ENCODE measurements around the gene TMEM179.

Gene TMEM179

DNA sequence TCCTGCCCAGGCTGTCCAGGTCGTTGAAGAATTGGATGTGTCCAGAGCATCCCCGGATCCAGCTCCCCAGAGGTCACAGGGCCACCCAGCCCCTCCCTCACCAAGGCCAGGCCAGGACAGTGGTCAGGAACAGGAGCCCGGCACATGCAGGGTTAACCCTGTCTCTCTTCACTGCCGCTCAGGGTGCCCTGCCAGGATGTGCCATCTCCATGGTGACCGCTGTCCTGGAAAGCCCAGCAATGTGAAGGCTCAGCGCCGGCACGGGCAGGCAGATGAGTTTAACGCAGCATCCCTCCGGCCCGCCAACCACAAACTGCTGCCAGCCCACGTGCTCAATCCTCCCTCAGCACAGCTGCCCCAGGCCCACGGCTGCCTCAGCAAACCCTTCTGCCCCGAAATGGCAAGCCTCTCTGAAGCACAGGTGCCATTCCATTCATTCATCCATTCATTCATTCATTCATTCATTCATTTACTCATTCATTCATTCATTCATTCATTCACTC, 4.4 kb downstream of the TMEM179 start:
- no peak overlapping the region for H3K9ac ChIP-seq (ENCODE audit: low read length)

DNA sequence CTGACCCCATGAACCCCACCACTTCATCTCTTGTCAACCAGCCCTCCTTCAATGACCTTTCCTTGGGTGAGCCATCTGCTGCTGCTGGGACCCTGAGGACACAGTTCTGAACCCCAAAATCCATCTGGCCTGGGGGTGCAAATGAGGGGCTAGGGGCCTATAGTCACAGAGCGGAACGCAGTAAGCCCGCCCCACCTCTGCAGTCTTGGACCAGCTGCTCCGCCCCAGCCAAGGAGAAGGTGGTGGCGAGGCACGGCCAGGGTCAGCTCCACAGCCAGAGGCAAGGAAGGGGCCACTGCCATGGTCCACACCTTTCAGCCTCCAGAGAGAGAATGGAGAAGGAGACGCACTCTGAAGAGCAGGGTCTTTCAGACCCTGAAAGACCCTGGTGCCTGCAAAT, 5.1 kb downstream of the TMEM179 start:
- Histone ChIP-seq H3K4me2 (ENCODE audit: low read length) (no peak overlapping the region), H4K20me1 (ENCODE audit: insufficient read depth, low read length) (no peaks in the 10 kb centered on the region), H3K79me2 (ENCODE audit: low read length) (no peaks in the 10 kb centered on the region), H3K4me3 (ENCODE audit: low read length) (no peak overlapping the region), H2AFZ (ENCODE audit: low read depth, low read length) (no peak overlapping the region), H3K9ac (ENCODE audit: low read length) (no peak overlapping the region), H3K4me1 (ENCODE audit: low read length) (no peaks in the 10 kb centered on the region), H3K9me3 (ENCODE audit: insufficient read depth, low read length) (no peaks in the 10 kb centered on the region), H3K36me3 (replicated peaks; ENCODE audit: low read depth, low read length) (no peaks in the 10 kb centered on the region), H3K27me3 (ENCODE audit: low read depth, low read length) (no peaks in the 10 kb centered on the region), H3K27ac (ENCODE audit: low read length) (no peak overlapping the region)
- TF ChIP-seq EZH2phosphoT487 (IDR thresholded peaks at IDR 0.05; ENCODE audit: low read depth) = no peak
- TF ChIP-seq, protein P1, sequence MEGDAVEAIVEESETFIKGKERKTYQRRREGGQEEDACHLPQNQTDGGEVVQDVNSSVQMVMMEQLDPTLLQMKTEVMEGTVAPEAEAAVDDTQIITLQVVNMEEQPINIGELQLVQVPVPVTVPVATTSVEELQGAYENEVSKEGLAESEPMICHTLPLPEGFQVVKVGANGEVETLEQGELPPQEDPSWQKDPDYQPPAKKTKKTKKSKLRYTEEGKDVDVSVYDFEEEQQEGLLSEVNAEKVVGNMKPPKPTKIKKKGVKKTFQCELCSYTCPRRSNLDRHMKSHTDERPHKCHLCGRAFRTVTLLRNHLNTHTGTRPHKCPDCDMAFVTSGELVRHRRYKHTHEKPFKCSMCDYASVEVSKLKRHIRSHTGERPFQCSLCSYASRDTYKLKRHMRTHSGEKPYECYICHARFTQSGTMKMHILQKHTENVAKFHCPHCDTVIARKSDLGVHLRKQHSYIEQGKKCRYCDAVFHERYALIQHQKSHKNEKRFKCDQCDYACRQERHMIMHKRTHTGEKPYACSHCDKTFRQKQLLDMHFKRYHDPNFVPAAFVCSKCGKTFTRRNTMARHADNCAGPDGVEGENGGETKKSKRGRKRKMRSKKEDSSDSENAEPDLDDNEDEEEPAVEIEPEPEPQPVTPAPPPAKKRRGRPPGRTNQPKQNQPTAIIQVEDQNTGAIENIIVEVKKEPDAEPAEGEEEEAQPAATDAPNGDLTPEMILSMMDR (IDR thresholded peaks at IDR 0.05; ENCODE audit: low read depth, low read length) = no peak

More for the DNA sequence above, 4.4 kb downstream of the TMEM179 start:
- H3K9me3 ChIP-seq (ENCODE audit: insufficient read depth, low read length) = no peaks in the 10 kb centered on the region
- H3K4me3 ChIP-seq (ENCODE audit: low read length) = no peak overlapping the region
- H3K27me3 ChIP-seq (ENCODE audit: low read depth, low read length) = no peaks in the 10 kb centered on the region
- TF ChIP-seq, protein P1 (IDR thresholded peaks at IDR 0.05; ENCODE audit: low read depth, low read length) = no peak
- TF ChIP-seq EZH2phosphoT487 (IDR thresholded peaks at IDR 0.05; ENCODE audit: low read depth) = no peak
- no peaks in the 10 kb centered on the region for H3K4me1 ChIP-seq (ENCODE audit: low read length)
- no peaks in the 10 kb centered on the region for H4K20me1 ChIP-seq (ENCODE audit: insufficient read depth, low read length)
- H3K27ac ChIP-seq (ENCODE audit: low read length) = no peak overlapping the region
- H3K4me2 ChIP-seq (ENCODE audit: low read length) = no peak overlapping the region
- H3K79me2 ChIP-seq (ENCODE audit: low read length) = no peaks in the 10 kb centered on the region
- H2AFZ ChIP-seq (ENCODE audit: low read depth, low read length) = no peak overlapping the region
- H3K36me3 ChIP-seq (replicated peaks; ENCODE audit: low read depth, low read length) = no peaks in the 10 kb centered on the region

DNA sequence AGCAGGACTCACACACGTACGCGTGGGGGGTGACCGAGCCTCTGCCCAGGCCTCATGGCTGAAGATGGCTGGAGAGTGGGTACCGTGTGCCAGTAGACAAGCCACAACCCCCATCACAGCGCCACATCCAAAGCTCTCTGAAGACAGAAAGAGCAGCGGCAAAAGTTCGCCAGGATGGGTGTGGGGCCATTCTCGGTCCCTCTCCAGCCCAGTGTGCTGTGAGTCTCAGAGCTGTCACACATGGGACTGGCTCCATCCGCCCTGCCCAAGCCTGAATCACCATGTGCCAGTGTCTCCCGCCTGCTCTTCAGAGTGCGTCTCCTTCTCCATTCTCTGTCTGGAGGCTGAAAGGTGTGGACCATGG, 5.7 kb downstream of the TMEM179 start:
- Histone ChIP-seq H3K36me3 (replicated peaks; ENCODE audit: low read depth, low read length) (no peaks in the 10 kb centered on the region), H3K9me3 (ENCODE audit: insufficient read depth, low read length) (no peaks in the 10 kb centered on the region), H3K4me3 (ENCODE audit: low read length) (no peak overlapping the region), H2AFZ (ENCODE audit: low read depth, low read length) (no peak overlapping the region), H3K9ac (ENCODE audit: low read length) (no peak overlapping the region), H3K4me2 (ENCODE audit: low read length) (no peak overlapping the region), H3K27ac (ENCODE audit: low read length) (no peak overlapping the region), H3K79me2 (ENCODE audit: low read length) (no peaks in the 10 kb centered on the region), H3K27me3 (ENCODE audit: low read depth, low read length) (no peaks in the 10 kb centered on the region), H4K20me1 (ENCODE audit: insufficient read depth, low read length) (no peaks in the 10 kb centered on the region), H3K4me1 (ENCODE audit: low read length) (no peaks in the 10 kb centered on the region)
- TF ChIP-seq EZH2phosphoT487 (IDR thresholded peaks at IDR 0.05; ENCODE audit: low read depth) = no peak
- TF ChIP-seq, protein P1 (IDR thresholded peaks at IDR 0.05; ENCODE audit: low read depth, low read length) = no peak

DNA sequence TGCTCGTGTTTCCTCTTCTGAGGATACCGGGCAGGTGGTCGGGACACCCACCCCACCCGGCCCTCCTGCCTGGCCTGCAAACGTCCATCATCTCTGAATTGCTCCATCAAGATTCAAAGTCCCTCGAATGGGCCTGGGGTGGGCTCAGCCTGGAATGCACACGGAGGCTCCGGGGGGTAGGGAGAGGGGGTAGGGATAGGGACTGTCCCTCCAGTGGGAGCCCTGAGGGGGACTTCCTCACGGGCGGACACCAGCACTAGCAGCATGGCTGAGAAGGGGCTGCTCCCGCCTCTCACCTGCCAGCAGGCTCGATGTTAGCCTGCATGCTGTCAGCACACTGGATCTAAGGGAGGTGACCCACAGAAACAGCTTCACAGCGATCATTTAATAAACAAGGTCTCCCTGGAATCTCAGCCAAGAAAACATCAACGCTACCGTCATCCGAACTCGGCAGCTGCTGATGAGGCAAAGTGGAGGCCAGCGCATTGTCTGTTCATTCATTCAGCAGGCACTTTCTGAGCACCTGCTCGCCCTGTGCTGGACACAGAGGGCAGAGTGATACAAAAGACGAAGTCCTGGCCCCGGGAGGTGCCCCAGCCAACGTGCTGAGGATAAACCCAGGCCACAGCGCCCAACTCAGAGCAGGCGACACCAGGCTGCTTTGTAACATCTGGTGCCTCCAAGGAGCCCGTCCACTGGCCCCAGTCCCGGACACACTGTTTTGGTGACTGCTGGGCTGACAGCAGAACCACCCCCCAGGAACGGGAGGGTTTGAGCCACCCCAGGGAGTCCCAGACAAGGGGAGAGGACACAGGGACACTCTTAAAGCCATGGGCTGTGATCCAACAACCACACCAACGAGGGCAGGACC, 6.3 kb downstream of the TMEM179 start:
- Histone ChIP-seq H3K9ac (ENCODE audit: low read length) (no peak overlapping the region), H3K36me3 (replicated peaks; ENCODE audit: low read depth, low read length) (no peaks in the 10 kb centered on the region), H3K4me2 (ENCODE audit: low read length) (no peak overlapping the region), H4K20me1 (ENCODE audit: insufficient read depth, low read length) (no peaks in the 10 kb centered on the region), H3K9me3 (ENCODE audit: insufficient read depth, low read length) (no peaks in the 10 kb centered on the region), H3K4me3 (ENCODE audit: low read length) (no peak overlapping the region), H2AFZ (ENCODE audit: low read depth, low read length) (no peak overlapping the region), H3K79me2 (ENCODE audit: low read length) (no peaks in the 10 kb centered on the region), H3K4me1 (ENCODE audit: low read length) (no peaks in the 10 kb centered on the region), H3K27me3 (ENCODE audit: low read depth, low read length) (no peaks in the 10 kb centered on the region), H3K27ac (ENCODE audit: low read length) (no peak overlapping the region)
- no peak for TF ChIP-seq EZH2phosphoT487 (IDR thresholded peaks at IDR 0.05; ENCODE audit: low read depth)
- TF ChIP-seq, protein P1 (IDR thresholded peaks at IDR 0.05; ENCODE audit: low read depth, low read length) = no peak
